MM.1S (cell line): ENCODE results near the gene KCNAB3.

Source experiments
- EZH2 ChIP-seq: fragments of 300-600 bp; sonication (generic); optimal IDR thresholded peaks from 2 replicates; pipeline ENCODE3; 2017; ENCODE audit warnings: low read depth, mild to moderate bottlenecking, antibody characterized with exemption, low read length, mixed read lengths
- TF ChIP-seq, protein P1 (sequence below): fragments of 300-600 bp; sonication (generic); IDR thresholded peaks from 2 replicates; pipeline ENCODE4 v1.5.1; 2016; ENCODE audit warnings: antibody characterized with exemption, low read length, mixed read lengths

- TF ChIP-seq, protein P1, sequence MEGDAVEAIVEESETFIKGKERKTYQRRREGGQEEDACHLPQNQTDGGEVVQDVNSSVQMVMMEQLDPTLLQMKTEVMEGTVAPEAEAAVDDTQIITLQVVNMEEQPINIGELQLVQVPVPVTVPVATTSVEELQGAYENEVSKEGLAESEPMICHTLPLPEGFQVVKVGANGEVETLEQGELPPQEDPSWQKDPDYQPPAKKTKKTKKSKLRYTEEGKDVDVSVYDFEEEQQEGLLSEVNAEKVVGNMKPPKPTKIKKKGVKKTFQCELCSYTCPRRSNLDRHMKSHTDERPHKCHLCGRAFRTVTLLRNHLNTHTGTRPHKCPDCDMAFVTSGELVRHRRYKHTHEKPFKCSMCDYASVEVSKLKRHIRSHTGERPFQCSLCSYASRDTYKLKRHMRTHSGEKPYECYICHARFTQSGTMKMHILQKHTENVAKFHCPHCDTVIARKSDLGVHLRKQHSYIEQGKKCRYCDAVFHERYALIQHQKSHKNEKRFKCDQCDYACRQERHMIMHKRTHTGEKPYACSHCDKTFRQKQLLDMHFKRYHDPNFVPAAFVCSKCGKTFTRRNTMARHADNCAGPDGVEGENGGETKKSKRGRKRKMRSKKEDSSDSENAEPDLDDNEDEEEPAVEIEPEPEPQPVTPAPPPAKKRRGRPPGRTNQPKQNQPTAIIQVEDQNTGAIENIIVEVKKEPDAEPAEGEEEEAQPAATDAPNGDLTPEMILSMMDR: no peak
- no peak for TF ChIP-seq EZH2
Observed at GRCh38 chr17:7889166-7889955, 40.3 kb downstream of the KCNAB3 start.
